ENCODE results near the gene TTBK2.

Gene TTBK2

GRCh38 chr15:42716125-42716524 lies 204.5 kb downstream of the TTBK2 start:
- H3K9ac ChIP-seq (ENCODE audit: low read length), result no peak overlapping the region
- H3F3A ChIP-seq (ENCODE audit: insufficient read depth, low read length), result no peaks in the 10 kb centered on the region
- H3K36me3 ChIP-seq (replicated peaks; ENCODE audit: insufficient read depth, low read length), result no peaks in the 10 kb centered on the region
- no peaks in the 10 kb centered on the region for H3K9me2 ChIP-seq (replicated peaks; ENCODE audit: insufficient read depth, low read length)
- no peaks in the 10 kb centered on the region for H3K9me3 ChIP-seq (replicated peaks; ENCODE audit: insufficient read depth, low read length)
- H3K4me1 ChIP-seq (ENCODE audit: low read length), result no peaks in the 10 kb centered on the region
- no peak overlapping the region for H3K4me2 ChIP-seq (ENCODE audit: low read depth, low read length)
- H3K79me2 ChIP-seq (ENCODE audit: low read length), result no peaks in the 10 kb centered on the region
- no peak for DNase-seq
- TF ChIP-seq EZH2 (optimal IDR thresholded peaks at IDR 0.05; ENCODE audit: low read depth, low read length) (no peak), EZH2phosphoT487 (IDR thresholded peaks at IDR 0.05; ENCODE audit: low read length) (no peak)
- TF ChIP-seq, protein P1, sequence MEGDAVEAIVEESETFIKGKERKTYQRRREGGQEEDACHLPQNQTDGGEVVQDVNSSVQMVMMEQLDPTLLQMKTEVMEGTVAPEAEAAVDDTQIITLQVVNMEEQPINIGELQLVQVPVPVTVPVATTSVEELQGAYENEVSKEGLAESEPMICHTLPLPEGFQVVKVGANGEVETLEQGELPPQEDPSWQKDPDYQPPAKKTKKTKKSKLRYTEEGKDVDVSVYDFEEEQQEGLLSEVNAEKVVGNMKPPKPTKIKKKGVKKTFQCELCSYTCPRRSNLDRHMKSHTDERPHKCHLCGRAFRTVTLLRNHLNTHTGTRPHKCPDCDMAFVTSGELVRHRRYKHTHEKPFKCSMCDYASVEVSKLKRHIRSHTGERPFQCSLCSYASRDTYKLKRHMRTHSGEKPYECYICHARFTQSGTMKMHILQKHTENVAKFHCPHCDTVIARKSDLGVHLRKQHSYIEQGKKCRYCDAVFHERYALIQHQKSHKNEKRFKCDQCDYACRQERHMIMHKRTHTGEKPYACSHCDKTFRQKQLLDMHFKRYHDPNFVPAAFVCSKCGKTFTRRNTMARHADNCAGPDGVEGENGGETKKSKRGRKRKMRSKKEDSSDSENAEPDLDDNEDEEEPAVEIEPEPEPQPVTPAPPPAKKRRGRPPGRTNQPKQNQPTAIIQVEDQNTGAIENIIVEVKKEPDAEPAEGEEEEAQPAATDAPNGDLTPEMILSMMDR (IDR thresholded peaks at IDR 0.05; ENCODE audit: low read length), result no peak
- H3K4me3 ChIP-seq (ENCODE audit: low read length), result no peak overlapping the region
- no peaks in the 10 kb centered on the region for H3K27me3 ChIP-seq (replicated peaks; ENCODE audit: insufficient read depth, low read length)
- no peaks in the 10 kb centered on the region for H4K20me1 ChIP-seq (ENCODE audit: insufficient read depth, low read length)
- H3K27ac ChIP-seq (ENCODE audit: low read length), result no peak overlapping the region
- H2AFZ ChIP-seq (ENCODE audit: low read length), result no peak overlapping the region

GRCh38 chr15:42712584-42712983 lies 208.0 kb downstream of the TTBK2 start:
- H3K4me3 ChIP-seq (ENCODE audit: low read length), result no peak overlapping the region
- H4K20me1 ChIP-seq (ENCODE audit: insufficient read depth, low read length), result no peaks in the 10 kb centered on the region
- no peaks in the 10 kb centered on the region for H3K9me3 ChIP-seq (replicated peaks; ENCODE audit: insufficient read depth, low read length)
- TF ChIP-seq EZH2phosphoT487 (IDR thresholded peaks at IDR 0.05; ENCODE audit: low read length) (no peak), EZH2 (optimal IDR thresholded peaks at IDR 0.05; ENCODE audit: low read depth, low read length) (no peak)
- TF ChIP-seq, protein P1 (IDR thresholded peaks at IDR 0.05; ENCODE audit: low read length), result no peak
- H3F3A ChIP-seq (ENCODE audit: insufficient read depth, low read length), result no peaks in the 10 kb centered on the region
- H3K4me2 ChIP-seq (ENCODE audit: low read depth, low read length), result no peak overlapping the region
- H3K9ac ChIP-seq (ENCODE audit: low read length), result no peak overlapping the region
- no peak overlapping the region for H3K27ac ChIP-seq (ENCODE audit: low read length)
- no peaks in the 10 kb centered on the region for H3K27me3 ChIP-seq (replicated peaks; ENCODE audit: insufficient read depth, low read length)
- H2AFZ ChIP-seq (ENCODE audit: low read length), result no peak overlapping the region
- no peaks in the 10 kb centered on the region for H3K9me2 ChIP-seq (replicated peaks; ENCODE audit: insufficient read depth, low read length)
- no peaks in the 10 kb centered on the region for H3K4me1 ChIP-seq (ENCODE audit: low read length)
- DNase-seq, result no peak
- no peaks in the 10 kb centered on the region for H3K79me2 ChIP-seq (ENCODE audit: low read length)
- no peaks in the 10 kb centered on the region for H3K36me3 ChIP-seq (replicated peaks; ENCODE audit: insufficient read depth, low read length)

- no peak overlapping the region for H2AFZ ChIP-seq (ENCODE audit: low read length)
- no peaks in the 10 kb centered on the region for H3K9me3 ChIP-seq (replicated peaks; ENCODE audit: insufficient read depth, low read length)
- no peak overlapping the region for H3K4me2 ChIP-seq (ENCODE audit: low read depth, low read length)
These were observed 208.8 kb downstream of the TTBK2 start for GRCh38 chr15:42711746-42712145.

More at GRCh38 chr15:42711746-42712145, 208.8 kb downstream of the TTBK2 start:
- no peak for DNase-seq
- H3K9ac ChIP-seq (ENCODE audit: low read length), result no peak overlapping the region
- no peaks in the 10 kb centered on the region for H3K9me2 ChIP-seq (replicated peaks; ENCODE audit: insufficient read depth, low read length)
- no peaks in the 10 kb centered on the region for H3K27me3 ChIP-seq (replicated peaks; ENCODE audit: insufficient read depth, low read length)
- no peaks in the 10 kb centered on the region for H3K36me3 ChIP-seq (replicated peaks; ENCODE audit: insufficient read depth, low read length)
- no peaks in the 10 kb centered on the region for H3F3A ChIP-seq (ENCODE audit: insufficient read depth, low read length)
- no peak for TF ChIP-seq EZH2phosphoT487 (IDR thresholded peaks at IDR 0.05; ENCODE audit: low read length)
- TF ChIP-seq, protein P1 (IDR thresholded peaks at IDR 0.05; ENCODE audit: low read length), result no peak
- no peak for TF ChIP-seq EZH2 (optimal IDR thresholded peaks at IDR 0.05; ENCODE audit: low read depth, low read length)
- H4K20me1 ChIP-seq (ENCODE audit: insufficient read depth, low read length), result no peaks in the 10 kb centered on the region
- no peaks in the 10 kb centered on the region for H3K4me1 ChIP-seq (ENCODE audit: low read length)
- no peak overlapping the region for H3K27ac ChIP-seq (ENCODE audit: low read length)
- H3K4me3 ChIP-seq (ENCODE audit: low read length), result no peak overlapping the region
- H3K79me2 ChIP-seq (ENCODE audit: low read length), result no peaks in the 10 kb centered on the region

Measured in MM.1S (cell line).